Adrenal gland (tissue), 5 donors: ENCODE measurements around the gene TMEM135.

Source experiments
- CTCF ChIP-seq, 6 experiments: fragments of 450-650 bp in 4 of 6; fragments of 200-600 bp in 2 of 6; sonication (generic) in 1 of 6; IDR thresholded peaks; 1 replicate in 5 of 6; 2 replicates in 1 of 6; pipeline versions ENCODE4 v1.5.1 to v1.8.0; 2016 to 2021; ENCODE audit warnings: antibody characterized with exemption in 6 of 6, mild to moderate bottlenecking in 2 of 6, moderate library complexity in 1 of 6
- POLR2A ChIP-seq, 2 donors: fragments of 450-650 bp; IDR thresholded peaks; one replicate each; pipeline ENCODE4 v1.6.1; 2017; ENCODE audit warnings: antibody characterized with exemption in 2 of 2, mild to moderate bottlenecking in 2 of 2, moderate library complexity in 1 of 2
- donor health status: DM: no; HTN: no; CAD: no.

- no peak for TF ChIP-seq CTCF (IDR thresholded peaks at IDR 0.05)
- TF ChIP-seq POLR2A (IDR thresholded peaks at IDR 0.05): no peak
These were observed 32.2 kb upstream of the TMEM135 start for GRCh38 chr11:87005569-87005921.
